ENCODE measurements around the gene CACNA2D1.

The CACNA2D1 gene

DNA sequence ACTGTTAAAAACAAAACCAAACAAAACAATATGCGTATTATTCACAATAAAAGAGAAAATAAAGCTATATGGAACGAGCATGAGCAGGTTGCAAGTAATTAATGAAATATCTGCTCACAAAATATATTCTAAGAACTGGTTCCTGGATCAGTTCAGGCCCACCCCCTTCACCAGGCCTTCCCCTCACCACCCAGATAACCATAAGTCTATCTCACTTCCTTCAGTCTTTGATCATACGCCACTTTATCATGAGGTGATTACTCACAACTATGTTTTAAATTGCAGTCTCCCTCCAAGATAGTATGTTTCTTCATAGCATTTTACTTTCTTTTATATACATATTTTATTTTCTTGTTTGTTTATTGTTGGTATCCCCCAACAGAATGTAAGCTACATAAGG, 410.7 kb downstream of the CACNA2D1 start:
- TF ChIP-seq, protein P1, sequence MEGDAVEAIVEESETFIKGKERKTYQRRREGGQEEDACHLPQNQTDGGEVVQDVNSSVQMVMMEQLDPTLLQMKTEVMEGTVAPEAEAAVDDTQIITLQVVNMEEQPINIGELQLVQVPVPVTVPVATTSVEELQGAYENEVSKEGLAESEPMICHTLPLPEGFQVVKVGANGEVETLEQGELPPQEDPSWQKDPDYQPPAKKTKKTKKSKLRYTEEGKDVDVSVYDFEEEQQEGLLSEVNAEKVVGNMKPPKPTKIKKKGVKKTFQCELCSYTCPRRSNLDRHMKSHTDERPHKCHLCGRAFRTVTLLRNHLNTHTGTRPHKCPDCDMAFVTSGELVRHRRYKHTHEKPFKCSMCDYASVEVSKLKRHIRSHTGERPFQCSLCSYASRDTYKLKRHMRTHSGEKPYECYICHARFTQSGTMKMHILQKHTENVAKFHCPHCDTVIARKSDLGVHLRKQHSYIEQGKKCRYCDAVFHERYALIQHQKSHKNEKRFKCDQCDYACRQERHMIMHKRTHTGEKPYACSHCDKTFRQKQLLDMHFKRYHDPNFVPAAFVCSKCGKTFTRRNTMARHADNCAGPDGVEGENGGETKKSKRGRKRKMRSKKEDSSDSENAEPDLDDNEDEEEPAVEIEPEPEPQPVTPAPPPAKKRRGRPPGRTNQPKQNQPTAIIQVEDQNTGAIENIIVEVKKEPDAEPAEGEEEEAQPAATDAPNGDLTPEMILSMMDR (IDR thresholded peaks at IDR 0.05), result no peak

DNA sequence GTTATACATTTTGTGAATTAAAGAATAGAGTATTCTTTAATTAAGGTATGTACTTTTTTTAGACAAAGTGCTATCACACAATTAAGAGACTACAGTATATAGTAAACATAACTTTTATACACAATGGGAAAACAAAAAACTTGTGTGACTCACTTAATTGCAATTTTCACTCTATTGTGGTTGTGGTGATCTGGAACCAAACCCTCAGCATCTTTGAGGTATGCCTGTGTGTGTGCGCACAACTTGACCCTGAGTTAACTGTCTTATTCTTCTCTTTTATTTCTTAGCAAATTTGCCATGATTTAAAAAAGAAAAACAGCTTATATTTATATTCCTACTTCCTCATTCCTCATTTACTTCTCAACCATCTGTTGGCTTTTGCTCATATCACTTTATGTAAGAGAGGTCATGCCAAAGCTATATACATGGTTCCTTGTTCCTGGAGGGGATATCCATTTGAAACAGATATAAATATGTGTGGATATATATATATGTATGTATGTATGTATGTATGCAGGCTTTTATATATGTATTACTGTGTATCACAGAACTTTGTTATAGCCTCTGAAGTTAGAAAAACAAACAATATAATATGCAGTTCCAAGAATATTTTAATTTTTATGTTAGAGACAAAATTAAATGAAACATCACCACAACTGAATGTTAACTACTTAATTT, 414.2 kb downstream of the CACNA2D1 start:
- TF ChIP-seq, protein P1 (IDR thresholded peaks at IDR 0.05), result no peak

DNA sequence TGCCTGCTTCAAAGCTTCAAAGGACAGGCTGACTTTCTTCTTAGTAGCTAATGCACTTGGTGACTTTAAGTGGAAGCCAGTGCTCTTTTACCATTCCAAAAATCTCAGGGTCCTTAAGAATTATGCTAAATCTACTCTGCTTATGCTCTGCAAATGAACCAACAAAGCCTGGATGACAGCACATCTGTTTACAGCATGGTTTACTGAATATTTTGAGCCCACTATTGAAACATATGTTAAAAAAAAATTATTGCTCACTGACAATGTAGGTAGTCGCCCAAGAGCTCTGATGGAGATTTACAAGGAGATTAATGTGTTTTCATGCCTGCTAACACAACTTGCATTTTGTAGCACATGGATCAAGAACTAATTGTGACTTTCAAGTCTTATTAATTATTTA, 415.5 kb downstream of the CACNA2D1 start:
- TF ChIP-seq, protein P1 (IDR thresholded peaks at IDR 0.05), result no peak

DNA sequence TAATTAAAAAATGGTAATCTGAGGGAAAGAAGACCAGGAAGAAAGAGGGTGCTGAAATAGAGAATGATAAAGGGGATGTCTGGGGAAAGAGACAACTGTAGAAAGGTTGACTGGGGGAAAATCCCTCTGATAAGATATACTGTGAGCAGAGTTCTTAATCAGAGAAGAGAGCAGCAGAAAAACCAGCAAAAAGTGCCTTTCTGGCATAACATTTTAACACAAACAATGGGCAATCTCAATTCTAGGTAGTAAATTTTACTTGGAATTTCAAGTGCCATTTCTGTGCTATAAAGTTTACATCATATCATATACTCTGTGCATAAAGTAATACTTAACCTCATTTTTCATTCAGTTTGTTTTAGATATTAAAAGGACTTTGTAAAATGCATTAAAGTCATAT, 421.9 kb downstream of the CACNA2D1 start:
- TF ChIP-seq, protein P1 (IDR thresholded peaks at IDR 0.05), result no peak

DNA sequence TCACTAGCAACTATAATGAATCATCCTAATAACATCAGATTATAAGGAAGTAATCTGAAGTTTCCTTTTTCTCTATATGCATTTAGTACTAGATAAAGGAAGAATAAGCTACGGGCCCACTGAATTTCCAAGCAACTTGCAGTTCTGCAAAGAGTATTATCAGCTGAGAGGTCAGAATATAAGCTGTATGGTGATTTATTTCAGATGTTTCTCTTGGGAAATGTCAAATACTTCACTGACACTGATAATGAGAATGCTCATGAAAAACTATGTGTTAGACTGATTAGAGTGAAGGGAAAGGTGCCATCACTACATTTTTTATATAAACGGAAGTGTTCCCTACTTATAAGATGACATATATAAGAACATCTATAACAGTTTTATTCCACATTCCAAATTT, 422.5 kb downstream of the CACNA2D1 start:
- TF ChIP-seq, protein P1 (IDR thresholded peaks at IDR 0.05), result no peak

DNA sequence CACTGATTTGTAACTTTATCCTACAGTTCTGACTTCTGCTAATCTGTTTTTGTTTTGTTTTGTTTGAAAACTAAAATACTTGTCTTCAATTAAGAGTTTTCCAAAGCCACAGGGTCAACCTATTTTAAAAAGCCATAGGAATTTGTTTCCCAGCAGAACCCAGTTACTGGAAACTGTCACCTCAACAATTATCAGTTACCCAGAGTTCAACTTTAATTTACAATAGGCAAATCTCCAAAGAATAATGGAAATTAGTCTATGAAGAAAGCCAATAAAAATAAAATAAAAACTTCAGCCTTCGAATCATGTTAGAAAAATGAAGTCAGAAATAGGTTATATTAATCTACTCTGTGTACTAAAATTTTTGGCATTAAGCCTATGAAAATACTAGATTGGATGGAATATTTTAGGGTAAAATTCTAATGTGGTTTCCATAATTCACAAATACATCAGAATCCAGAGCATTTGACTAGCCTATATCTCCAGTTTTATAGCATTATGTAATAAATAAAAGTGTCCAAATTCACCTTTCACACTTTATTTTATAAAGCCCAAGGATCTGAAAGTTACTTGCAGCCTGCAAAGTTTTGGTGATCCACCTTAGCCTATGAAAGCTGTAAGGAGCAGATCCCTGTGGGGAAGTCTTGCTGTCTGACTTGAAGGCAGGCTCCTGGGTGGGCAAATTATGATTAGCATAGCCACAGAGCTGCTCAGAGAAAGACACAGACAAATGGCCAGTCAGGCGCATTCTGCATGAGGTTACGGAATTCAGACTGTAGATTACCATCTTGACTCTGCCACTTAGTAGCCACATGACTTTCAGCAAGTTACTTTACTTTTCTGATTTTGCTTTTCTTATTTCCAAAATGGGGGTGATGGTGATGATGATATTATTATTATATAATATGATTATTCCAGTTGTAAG, 423.8 kb downstream of the CACNA2D1 start:
- TF ChIP-seq, protein P1 (IDR thresholded peaks at IDR 0.05), result no peak

DNA sequence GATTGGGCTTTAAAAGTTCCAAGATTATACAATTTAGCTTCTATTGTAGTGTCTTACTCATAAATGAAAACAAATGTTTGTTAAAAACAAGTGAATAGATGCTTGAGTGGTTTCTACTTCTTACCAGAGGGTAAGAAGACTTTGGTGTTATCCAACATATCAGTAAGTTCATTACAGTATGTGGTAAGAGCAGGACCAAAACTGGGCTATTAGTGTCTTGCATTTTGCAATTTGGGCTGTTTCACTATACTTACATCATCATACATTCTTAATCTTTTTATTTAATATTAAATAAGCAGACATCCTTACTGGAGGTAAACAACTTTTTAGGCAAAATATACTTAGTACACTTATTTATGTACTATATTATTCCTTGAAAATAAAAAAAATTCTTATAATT, 425.4 kb downstream of the CACNA2D1 start:
- TF ChIP-seq, protein P1 (IDR thresholded peaks at IDR 0.05), result no peak

Measured in LNCAP (cell line).